ENCODE results near the gene DNAJB6.

Gene DNAJB6

GRCh38 chr7:157401567-157402387 lies 65.0 kb downstream of the DNAJB6 start:
- no peak overlapping the region for H3K4me3 ChIP-seq (ENCODE audit: low read depth, low read length)
- peak; percentile 46 for DNase-seq (ENCODE audit: low read depth)
- TF ChIP-seq MYC (IDR thresholded peaks at IDR 0.05; ENCODE audit: low read depth, low read length), result no peak
- no peak for TF ChIP-seq CTCF (IDR thresholded peaks at IDR 0.05; ENCODE audit: low read depth, low read length)
- TF ChIP-seq MAX (IDR thresholded peaks at IDR 0.05; ENCODE audit: low read depth, low read length), result no peak
- TF ChIP-seq POLR2A (IDR thresholded peaks at IDR 0.05; ENCODE audit: extremely low read depth, insufficient read length), result no peak

- peak; percentile 77 for DNase-seq (ENCODE audit: low read depth)
- TF ChIP-seq POLR2A (IDR thresholded peaks at IDR 0.05; ENCODE audit: extremely low read depth, insufficient read length) (no peak), MYC (IDR thresholded peaks at IDR 0.05; ENCODE audit: low read depth, low read length) (no peak), CTCF (IDR thresholded peaks at IDR 0.05; ENCODE audit: low read depth, low read length) (no peak), MAX (IDR thresholded peaks at IDR 0.05; ENCODE audit: low read depth, low read length) (no peak)
These were observed 65.5 kb downstream of the DNAJB6 start for GRCh38 chr7:157402388-157402703.

GRCh38 chr7:157402911-157403534 lies 66.2 kb downstream of the DNAJB6 start:
- TF ChIP-seq MAX (IDR thresholded peaks at IDR 0.05; ENCODE audit: low read depth, low read length) (peak; percentile 51; the same call in 1 of the 2 replicates), POLR2A (IDR thresholded peaks at IDR 0.05; ENCODE audit: extremely low read depth, insufficient read length) (no peak)
- peak; percentile 51 for DNase-seq (ENCODE audit: low read depth)
- no peak overlapping the region for H3K4me3 ChIP-seq (ENCODE audit: low read depth, low read length)

More at GRCh38 chr7:157402388-157402703, 65.5 kb downstream of the DNAJB6 start:
- no peak overlapping the region for H3K4me3 ChIP-seq (ENCODE audit: low read depth, low read length)

- no peak overlapping the region for H3K4me3 ChIP-seq (ENCODE audit: low read depth, low read length)
- no peak for DNase-seq (ENCODE audit: low read depth)
- TF ChIP-seq MAX (IDR thresholded peaks at IDR 0.05; ENCODE audit: low read depth, low read length) (no peak), MYC (IDR thresholded peaks at IDR 0.05; ENCODE audit: low read depth, low read length) (no peak), POLR2A (IDR thresholded peaks at IDR 0.05; ENCODE audit: extremely low read depth, insufficient read length) (no peak)
These were observed 67.0 kb downstream of the DNAJB6 start for GRCh38 chr7:157403646-157404401.

- H3K4me3 ChIP-seq (ENCODE audit: low read depth, low read length), result no peak overlapping the region
- peak; percentile 99 for DNase-seq (ENCODE audit: low read depth)
- peak; percentile 100 for TF ChIP-seq MAX (IDR thresholded peaks at IDR 0.05; ENCODE audit: low read depth, low read length)
- TF ChIP-seq MYC (IDR thresholded peaks at IDR 0.05; ENCODE audit: low read depth, low read length), result peak; percentile 99
- TF ChIP-seq CTCF (IDR thresholded peaks at IDR 0.05; ENCODE audit: low read depth, low read length), result no peak
- TF ChIP-seq POLR2A (IDR thresholded peaks at IDR 0.05; ENCODE audit: extremely low read depth, insufficient read length), result peak; percentile 5
These were observed 68.2 kb downstream of the DNAJB6 start for GRCh38 chr7:157404845-157405481.

GRCh38 chr7:157405501-157405900 lies 68.7 kb downstream of the DNAJB6 start:
- no peak overlapping the region for H3K4me3 ChIP-seq (ENCODE audit: low read depth, low read length)
- peak; percentile 69 for DNase-seq (ENCODE audit: low read depth)
- TF ChIP-seq MYC (IDR thresholded peaks at IDR 0.05; ENCODE audit: low read depth, low read length), result no peak
- TF ChIP-seq POLR2A (IDR thresholded peaks at IDR 0.05; ENCODE audit: extremely low read depth, insufficient read length), result peak; percentile 5
